ENCODE results near the gene DLG2.

DNA sequence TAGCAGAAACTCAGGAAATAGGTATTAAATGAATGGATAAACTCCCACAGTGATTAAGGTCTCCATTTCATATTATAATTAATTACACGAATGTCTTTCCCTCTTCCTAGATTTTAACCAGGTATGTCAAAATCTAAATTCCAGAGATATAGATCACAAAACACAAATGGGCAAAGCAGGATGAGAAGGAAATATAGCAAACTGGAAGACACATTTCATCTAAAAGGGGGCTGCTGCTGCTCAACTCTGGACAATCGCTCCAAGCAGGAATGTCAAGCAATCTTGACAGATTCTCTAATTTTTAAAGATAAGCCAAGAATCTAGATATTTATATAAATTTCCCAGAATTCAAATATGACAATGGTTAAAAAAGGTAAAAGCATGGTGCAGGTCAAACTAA is 1786.8 kb downstream of the DLG2 start:
- TF ChIP-seq, protein P1, sequence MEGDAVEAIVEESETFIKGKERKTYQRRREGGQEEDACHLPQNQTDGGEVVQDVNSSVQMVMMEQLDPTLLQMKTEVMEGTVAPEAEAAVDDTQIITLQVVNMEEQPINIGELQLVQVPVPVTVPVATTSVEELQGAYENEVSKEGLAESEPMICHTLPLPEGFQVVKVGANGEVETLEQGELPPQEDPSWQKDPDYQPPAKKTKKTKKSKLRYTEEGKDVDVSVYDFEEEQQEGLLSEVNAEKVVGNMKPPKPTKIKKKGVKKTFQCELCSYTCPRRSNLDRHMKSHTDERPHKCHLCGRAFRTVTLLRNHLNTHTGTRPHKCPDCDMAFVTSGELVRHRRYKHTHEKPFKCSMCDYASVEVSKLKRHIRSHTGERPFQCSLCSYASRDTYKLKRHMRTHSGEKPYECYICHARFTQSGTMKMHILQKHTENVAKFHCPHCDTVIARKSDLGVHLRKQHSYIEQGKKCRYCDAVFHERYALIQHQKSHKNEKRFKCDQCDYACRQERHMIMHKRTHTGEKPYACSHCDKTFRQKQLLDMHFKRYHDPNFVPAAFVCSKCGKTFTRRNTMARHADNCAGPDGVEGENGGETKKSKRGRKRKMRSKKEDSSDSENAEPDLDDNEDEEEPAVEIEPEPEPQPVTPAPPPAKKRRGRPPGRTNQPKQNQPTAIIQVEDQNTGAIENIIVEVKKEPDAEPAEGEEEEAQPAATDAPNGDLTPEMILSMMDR (IDR thresholded peaks at IDR 0.05): no peak
- no peak for TF ChIP-seq POLR2A (IDR thresholded peaks at IDR 0.05)
